ENCODE measurements around the gene RNASEH2C.
A peak's percentile ranks its signal among the peaks of the same experiment; 100 is the strongest.
"Not testable (repeated sequence)": the region's sequence is repeated elsewhere in the genome, so short reads cannot be mapped to it uniquely, and the experiment has no call there.

RNASEH2C gene

DNA sequence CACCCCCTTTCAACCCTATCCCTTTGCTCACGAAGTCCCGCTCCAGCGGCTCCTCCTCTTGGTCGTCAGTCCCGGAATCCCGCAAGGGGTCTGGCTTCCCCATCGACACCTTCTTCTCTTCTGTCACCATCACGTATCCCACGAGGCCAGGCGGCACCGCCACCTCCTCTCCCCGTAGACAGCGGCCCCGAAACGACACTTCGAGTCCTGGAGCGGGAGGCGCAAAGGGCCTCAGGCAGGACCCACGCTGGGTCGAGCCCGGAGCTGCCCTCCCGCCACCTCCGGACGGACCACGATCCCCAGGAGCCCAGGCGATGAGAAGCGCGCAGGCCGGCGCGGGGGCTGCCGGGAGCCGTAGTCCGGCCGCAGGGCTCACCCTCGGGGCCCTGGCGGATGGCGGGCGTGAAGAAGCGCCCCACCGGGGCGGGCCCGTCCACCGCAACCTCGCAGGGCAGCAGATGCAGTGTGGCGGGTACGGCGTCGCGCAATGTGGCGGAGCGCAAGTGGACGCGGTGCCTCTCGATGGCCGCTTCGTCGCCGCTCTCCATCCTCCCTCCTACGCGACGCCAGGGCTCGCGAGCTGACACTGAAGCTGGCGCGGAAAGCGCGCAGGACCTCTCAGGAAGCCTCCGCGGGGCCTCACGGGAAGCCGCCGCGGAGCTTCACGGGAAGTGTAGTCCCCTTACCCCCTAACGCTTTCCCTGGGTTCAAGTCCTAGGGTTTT lies at the start of gene RNASEH2C:
TSS of gene RNASEH2C (minus strand) at position 588 of the 724 bp plus-strand sequence. CDS start at position 548, 40 bp downstream.
- Mint-ChIP-seq H3K36me3 (peaks cover 55% of the 10 kb centered on the region), H3K9me3 (no peaks in the 10 kb centered on the region), H3K4me1 (peaks cover 45% of the 10 kb centered on the region), H3K4me3 (peak within 1 kb of the TSS; percentile 95), H3K27ac (peak within 1 kb of the TSS; percentile 92)
- ATAC-seq (peak; percentile 94), DNase-seq (ENCODE audit: low spot score in 2 of 2) (peak; percentile 68 to 90)

DNA sequence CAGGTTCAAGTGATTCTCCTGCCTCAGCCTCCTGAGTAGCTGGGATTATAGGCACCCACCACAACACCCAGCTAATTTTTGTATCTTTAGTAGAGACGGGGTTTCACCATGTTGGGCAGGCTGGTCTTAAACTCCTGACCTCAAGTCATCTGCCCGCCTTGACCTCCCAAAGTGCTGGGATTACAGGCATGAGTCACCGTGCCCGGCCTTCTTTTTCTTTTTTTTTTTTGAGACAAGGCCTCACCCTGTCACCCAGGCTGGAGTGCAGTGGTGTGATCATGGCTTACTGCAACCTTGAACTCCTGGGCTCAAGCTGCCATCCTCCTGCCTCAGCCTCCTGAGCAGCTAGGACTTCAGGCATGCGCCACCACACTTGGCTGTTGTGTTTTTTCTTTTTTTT lies 47.2 kb upstream of the RNASEH2C start:
- peaks cover 12% of the 10 kb centered on the region for H3K4me1 Mint-ChIP-seq
- ATAC-seq; H3K9me3 Mint-ChIP-seq; H3K36me3 Mint-ChIP-seq; H3K27ac Mint-ChIP-seq; H3K4me3 Mint-ChIP-seq; DNase-seq (ENCODE audit: low spot score in 2 of 2): not testable (repeated sequence)

- Mint-ChIP-seq H3K4me3 (no peak overlapping the region), H3K27ac (no peak overlapping the region), H3K4me1 (peaks cover 12% of the 10 kb centered on the region), H3K9me3 (no peaks in the 10 kb centered on the region), H3K36me3 (no peaks in the 10 kb centered on the region)
- no peak for ATAC-seq
- DNase-seq (ENCODE audit: low spot score in 2 of 2): no peak
Measured at GRCh38 chr11:65767406-65767805, 46.8 kb upstream of the RNASEH2C start.

- DNase-seq (ENCODE audit: low spot score in 2 of 2): no peak
- H3K27ac Mint-ChIP-seq: no peak overlapping the region
Measured at GRCh38 chr11:65766535-65766934, 45.9 kb upstream of the RNASEH2C start.

GRCh38 chr11:65764434-65764833 lies 43.8 kb upstream of the RNASEH2C start:
- Mint-ChIP-seq H3K9me3 (no peaks in the 10 kb centered on the region), H3K4me1 (peaks cover 1% of the 10 kb centered on the region), H3K36me3 (no peaks in the 10 kb centered on the region), H3K4me3 (no peak overlapping the region), H3K27ac (no peak overlapping the region)
- DNase-seq (ENCODE audit: low spot score in 2 of 2) (no peak), ATAC-seq (no peak)

More at GRCh38 chr11:65766535-65766934, 45.9 kb upstream of the RNASEH2C start:
- no peaks in the 10 kb centered on the region for H3K36me3 Mint-ChIP-seq
- peak; percentile 55 for ATAC-seq
- peaks cover 12% of the 10 kb centered on the region for H3K4me1 Mint-ChIP-seq
- H3K4me3 Mint-ChIP-seq: no peak overlapping the region
- no peaks in the 10 kb centered on the region for H3K9me3 Mint-ChIP-seq

- H3K4me1 Mint-ChIP-seq; DNase-seq (ENCODE audit: low spot score in 2 of 2); H3K36me3 Mint-ChIP-seq; H3K9me3 Mint-ChIP-seq; H3K27ac Mint-ChIP-seq; ATAC-seq; H3K4me3 Mint-ChIP-seq: not testable (repeated sequence)
Measured at GRCh38 chr11:65762816-65763215, 42.2 kb upstream of the RNASEH2C start.

DNA sequence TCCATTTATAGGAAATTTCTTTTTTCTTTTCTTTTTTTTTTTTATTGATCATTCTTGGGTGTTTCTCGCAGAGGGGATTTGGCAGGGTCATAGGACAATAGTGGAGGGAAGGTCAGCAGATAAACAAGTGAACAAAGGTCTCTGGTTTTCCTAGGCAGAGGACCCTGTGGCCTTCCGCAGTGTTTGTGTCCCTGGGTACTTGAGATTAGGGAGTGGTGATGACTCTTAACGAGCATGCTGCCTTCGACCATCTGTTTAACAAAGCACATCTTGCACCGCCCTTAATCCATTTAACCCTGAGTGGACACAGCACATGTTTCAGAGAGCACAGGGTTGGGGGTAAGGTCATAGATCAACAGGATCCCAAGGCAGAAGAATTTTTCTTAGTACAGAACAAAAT lies 41.6 kb upstream of the RNASEH2C start:
- not testable (repeated sequence) for H3K4me3 Mint-ChIP-seq; H3K27ac Mint-ChIP-seq; ATAC-seq; DNase-seq (ENCODE audit: low spot score in 2 of 2); H3K4me1 Mint-ChIP-seq; H3K36me3 Mint-ChIP-seq; H3K9me3 Mint-ChIP-seq

DNA sequence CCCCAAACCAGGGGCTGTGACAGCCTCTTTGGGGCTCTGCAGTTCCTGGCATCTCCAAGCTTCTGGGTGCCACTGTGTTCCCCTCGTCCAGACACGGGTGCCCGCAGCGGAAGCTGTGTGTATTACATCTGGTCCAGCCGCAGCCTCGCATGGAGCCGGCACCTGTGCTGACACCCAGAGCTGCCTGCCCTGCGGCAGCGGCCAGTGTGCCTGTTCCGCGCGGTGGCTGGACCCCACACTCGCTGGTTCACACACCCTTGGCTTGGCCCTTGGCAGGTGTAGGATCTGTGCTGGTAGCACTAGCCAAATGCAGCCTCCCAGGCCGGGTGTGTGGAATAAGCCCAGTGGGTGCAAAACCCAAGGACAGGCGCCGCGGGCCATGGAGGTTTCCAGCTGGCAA lies 24.5 kb upstream of the RNASEH2C start:
- Mint-ChIP-seq H3K27ac (no peak overlapping the region), H3K36me3 (no peaks in the 10 kb centered on the region), H3K4me1 (no peaks in the 10 kb centered on the region), H3K9me3 (no peaks in the 10 kb centered on the region), H3K4me3 (no peak overlapping the region)
- DNase-seq (ENCODE audit: low spot score in 2 of 2) (no peak), ATAC-seq (peak; percentile 16)

- ATAC-seq (no peak), DNase-seq (ENCODE audit: low spot score in 2 of 2) (no peak)
- no peaks in the 10 kb centered on the region for H3K4me1 Mint-ChIP-seq
- H3K9me3 Mint-ChIP-seq: no peaks in the 10 kb centered on the region
- H3K27ac Mint-ChIP-seq: no peak overlapping the region
- no peaks in the 10 kb centered on the region for H3K36me3 Mint-ChIP-seq
- no peak overlapping the region for H3K4me3 Mint-ChIP-seq
Measured at GRCh38 chr11:65744699-65745042, 24.1 kb upstream of the RNASEH2C start.

DNA sequence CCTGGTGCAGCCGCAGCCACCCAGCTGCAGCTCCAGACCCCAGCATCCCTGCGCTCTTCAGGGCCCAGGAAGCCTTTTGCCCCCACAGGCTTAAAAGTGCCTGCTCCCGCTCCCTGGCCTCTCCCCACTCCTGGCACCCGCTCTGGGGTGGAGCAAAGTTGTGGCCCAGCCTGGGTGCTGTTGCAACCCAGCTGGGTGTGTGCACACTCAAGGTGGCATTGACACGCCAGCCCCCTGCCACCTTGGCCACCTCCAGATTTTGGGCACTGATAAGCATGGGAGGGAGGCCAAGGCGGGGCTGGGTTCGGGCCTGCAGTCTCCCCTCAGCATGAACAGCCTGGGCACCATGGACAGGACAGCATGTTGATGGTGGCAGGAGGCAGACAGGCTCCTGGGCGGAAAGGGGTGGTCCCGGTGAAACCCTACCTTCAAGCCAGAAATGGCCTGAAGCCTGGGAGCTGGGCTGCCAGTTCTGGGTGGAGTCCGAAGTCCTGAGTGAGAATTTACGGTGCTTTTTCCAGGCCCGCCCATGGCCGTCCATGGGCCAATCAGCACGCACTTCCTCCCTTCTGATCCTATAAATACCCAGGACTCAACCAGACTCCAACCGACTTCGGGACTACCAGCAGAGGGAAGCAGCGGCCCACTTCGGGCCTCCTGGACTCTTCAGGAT lies 23.6 kb upstream of the RNASEH2C start:
- Mint-ChIP-seq H3K9me3 (no peaks in the 10 kb centered on the region), H3K36me3 (no peaks in the 10 kb centered on the region), H3K4me3 (no peak overlapping the region), H3K4me1 (no peaks in the 10 kb centered on the region), H3K27ac (no peak overlapping the region)
- DNase-seq (ENCODE audit: low spot score in 2 of 2) (no peak), ATAC-seq (peak; percentile 65)

DNA sequence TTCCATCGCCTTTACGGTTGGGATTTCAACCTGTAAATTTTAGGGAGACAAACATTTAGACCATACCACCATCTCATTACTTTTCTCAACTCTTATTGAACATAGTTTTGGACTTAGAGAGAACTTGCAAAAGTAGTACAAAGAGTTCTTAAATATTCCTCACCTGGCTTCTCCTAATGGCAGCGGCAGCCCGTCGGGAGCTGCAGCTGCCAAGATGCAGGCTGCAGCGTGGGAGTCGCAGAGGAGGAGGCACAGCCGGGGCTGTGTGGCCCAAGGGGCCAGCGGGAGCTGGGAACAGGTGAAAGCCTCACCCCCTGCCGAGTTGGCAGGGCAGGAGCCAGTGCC lies 23.1 kb upstream of the RNASEH2C start:
- ATAC-seq: no peak
- no peak overlapping the region for H3K4me3 Mint-ChIP-seq
- no peaks in the 10 kb centered on the region for H3K36me3 Mint-ChIP-seq
- H3K27ac Mint-ChIP-seq: no peak overlapping the region
- DNase-seq (ENCODE audit: low spot score in 2 of 2): no peak
- H3K4me1 Mint-ChIP-seq: no peaks in the 10 kb centered on the region
- no peaks in the 10 kb centered on the region for H3K9me3 Mint-ChIP-seq

DNA sequence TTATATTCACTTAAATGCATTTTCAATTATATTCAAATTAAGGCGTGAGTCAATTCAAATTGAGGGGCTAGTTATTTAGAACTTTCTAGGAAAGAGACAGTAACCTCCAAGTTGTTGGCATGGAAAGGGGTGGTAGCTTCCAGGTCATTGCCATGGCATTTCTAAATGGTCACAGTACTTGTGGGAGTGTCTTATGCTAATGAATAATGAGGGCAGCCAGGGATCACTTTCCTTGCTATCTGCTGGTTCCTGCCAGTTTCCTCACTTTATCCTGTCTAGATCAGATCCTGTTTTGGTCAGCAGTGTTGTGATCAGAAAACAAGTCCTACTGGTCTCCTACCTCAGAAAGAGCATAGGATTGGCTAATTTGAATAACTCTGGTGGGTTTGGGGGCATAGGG lies 21.8 kb upstream of the RNASEH2C start:
- no peaks in the 10 kb centered on the region for H3K9me3 Mint-ChIP-seq
- no peak for ATAC-seq
- H3K36me3 Mint-ChIP-seq: no peaks in the 10 kb centered on the region
- H3K4me3 Mint-ChIP-seq: no peak overlapping the region
- no peak for DNase-seq (ENCODE audit: low spot score in 2 of 2)
- H3K27ac Mint-ChIP-seq: no peak overlapping the region
- H3K4me1 Mint-ChIP-seq: no peaks in the 10 kb centered on the region

DNA sequence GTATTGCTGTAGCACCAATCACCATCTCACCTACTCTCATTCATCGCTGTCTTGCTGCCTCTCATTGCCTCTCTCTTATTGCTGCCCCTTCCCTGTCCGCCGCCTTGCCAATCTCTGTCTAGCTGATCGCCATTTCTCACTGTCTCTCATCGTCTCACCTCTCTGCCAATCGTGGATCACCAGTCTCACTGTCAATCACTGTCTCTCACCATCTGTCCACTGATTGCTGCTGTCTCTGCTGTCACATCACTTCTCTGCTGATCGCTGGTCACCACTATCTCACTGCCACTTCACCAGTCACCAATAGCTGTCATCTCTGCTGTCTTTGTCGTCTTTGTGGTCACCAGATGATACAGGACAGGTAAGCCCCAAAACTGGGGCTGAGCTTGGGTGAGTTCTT lies 20.6 kb upstream of the RNASEH2C start:
- H3K4me1 Mint-ChIP-seq: no peaks in the 10 kb centered on the region
- peaks cover 3% of the 10 kb centered on the region for H3K9me3 Mint-ChIP-seq
- DNase-seq (ENCODE audit: low spot score in 2 of 2) (no peak), ATAC-seq (no peak)
- no peak overlapping the region for H3K27ac Mint-ChIP-seq
- no peak overlapping the region for H3K4me3 Mint-ChIP-seq
- no peaks in the 10 kb centered on the region for H3K36me3 Mint-ChIP-seq

DNA sequence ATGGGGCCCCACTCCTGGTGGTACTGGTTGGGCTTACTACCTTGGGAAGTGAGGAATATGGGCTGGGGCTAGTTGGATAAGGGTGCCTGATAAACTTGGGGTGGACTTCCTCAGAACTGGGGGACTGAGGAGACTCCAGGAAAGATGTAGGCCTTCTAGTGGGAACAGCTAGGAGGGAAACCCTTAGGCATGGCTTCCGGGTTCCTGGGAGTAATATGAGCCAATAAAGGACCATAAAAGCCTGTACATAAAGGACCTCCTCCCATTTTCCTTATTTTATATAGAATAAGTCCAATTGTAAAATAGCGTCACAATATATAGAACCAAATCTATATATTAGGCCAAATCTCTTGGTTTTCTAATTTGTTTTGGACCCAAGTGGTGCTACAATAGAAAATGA lies 18.4 kb upstream of the RNASEH2C start:
- DNase-seq (ENCODE audit: low spot score in 2 of 2) (no peak), ATAC-seq (no peak)
- peaks cover 3% of the 10 kb centered on the region for H3K9me3 Mint-ChIP-seq
- H3K4me3 Mint-ChIP-seq: no peak overlapping the region
- H3K36me3 Mint-ChIP-seq: no peaks in the 10 kb centered on the region
- H3K27ac Mint-ChIP-seq: no peak overlapping the region
- no peaks in the 10 kb centered on the region for H3K4me1 Mint-ChIP-seq

DNA sequence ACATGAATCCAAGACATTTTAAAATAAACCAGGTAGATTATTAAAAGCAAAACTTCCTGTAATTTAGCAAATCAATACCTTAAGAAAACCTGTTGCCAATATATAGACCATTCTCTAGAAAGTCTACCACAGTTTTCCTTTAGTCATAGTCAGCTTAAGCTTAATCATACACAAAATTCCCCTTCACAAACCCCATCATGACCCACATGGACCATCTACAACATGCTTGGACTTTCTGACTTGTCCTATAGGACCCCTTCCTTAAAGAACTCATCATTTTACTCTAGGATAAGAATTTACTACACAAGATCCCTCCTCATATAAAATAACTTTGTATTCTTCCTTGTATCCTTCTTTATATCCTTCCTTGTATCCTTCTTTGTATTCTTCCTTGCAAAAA lies 16.2 kb upstream of the RNASEH2C start:
- DNase-seq (ENCODE audit: low spot score in 2 of 2) (no peak), ATAC-seq (no peak)
- H3K27ac Mint-ChIP-seq: no peak overlapping the region
- H3K4me1 Mint-ChIP-seq: no peaks in the 10 kb centered on the region
- no peak overlapping the region for H3K4me3 Mint-ChIP-seq
- peaks cover 3% of the 10 kb centered on the region for H3K9me3 Mint-ChIP-seq
- H3K36me3 Mint-ChIP-seq: no peaks in the 10 kb centered on the region

DNA sequence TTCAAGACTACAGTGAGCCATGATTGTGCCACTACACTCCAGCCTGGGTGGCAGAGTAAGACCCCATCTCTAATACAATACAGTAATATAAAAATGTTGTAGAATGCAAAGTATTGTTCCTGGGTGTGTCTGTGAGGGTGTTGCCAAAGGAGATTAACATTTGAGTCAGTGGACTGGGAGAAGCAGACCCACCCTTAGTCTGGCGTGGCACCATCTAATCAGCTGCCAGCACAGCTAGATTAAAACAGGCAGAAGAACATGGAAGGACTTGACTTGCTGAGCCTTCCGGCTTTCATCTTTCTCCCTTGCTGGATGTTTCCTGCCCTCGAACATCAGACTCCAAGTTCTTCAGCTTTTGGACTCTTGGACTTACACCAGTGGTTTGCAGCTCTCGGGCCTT lies 14.5 kb upstream of the RNASEH2C start:
- ATAC-seq; H3K4me3 Mint-ChIP-seq; H3K27ac Mint-ChIP-seq; H3K9me3 Mint-ChIP-seq; H3K36me3 Mint-ChIP-seq; H3K4me1 Mint-ChIP-seq; DNase-seq (ENCODE audit: low spot score in 2 of 2): not testable (repeated sequence)
